Smooth muscle cell (in vitro differentiated cells): ENCODE data around the gene TXLNB. TPM values are rescaled to one million over a fixed set of nuclear protein-coding genes. Genes with fewer than 3 reads are reported as not detected.

Experiments used
- DNase-seq: peaks from one replicate; lab custom pipeline; 2025; ENCODE audit not compliant: unreplicated experiment; lab: John Stamatoyannopoulos, UW
- H2AFZ ChIP-seq: fragments of 200-600 bp; sonication (generic); 2 replicates; pipeline ENCODE4 v1.6.0; 2016; ENCODE audit warnings: antibody characterized with exemption, low read depth, mild to moderate bottlenecking
- H3F3A ChIP-seq: fragments of 200-600 bp; sonication (generic); 2 replicates; pipeline ENCODE4 v1.6.0; 2017; ENCODE audit warnings: antibody characterized with exemption, low read depth
- H3K27ac ChIP-seq: fragments of 200-600 bp; sonication (generic); 2 replicates; pipeline ENCODE4 v1.5.1; 2016; ENCODE audit warnings: low read depth, mild to moderate bottlenecking
- H3K27me3 ChIP-seq: fragments of 200-600 bp; sonication (generic); 2 replicates; pipeline ENCODE4 v1.6.1; 2016; ENCODE audit warnings: low read depth, mild to moderate bottlenecking
- H3K36me3 ChIP-seq: fragments of 200-600 bp; sonication (generic); 2 replicates; pipeline ENCODE4 v1.5.1; 2016; ENCODE audit warnings: low read depth
- H3K4me1 ChIP-seq: fragments of 200-600 bp; sonication (generic); 2 replicates; pipeline ENCODE4 v1.5.1; 2016; ENCODE audit warnings: low read depth
- H3K4me2 ChIP-seq: fragments of 200-600 bp; sonication (generic); 2 replicates; pipeline ENCODE4 v1.6.0; 2016; ENCODE audit warnings: mild to moderate bottlenecking
- H3K4me3 ChIP-seq: fragments of 200-600 bp; sonication (generic); 2 replicates; pipeline ENCODE4 v1.5.1; 2016; ENCODE audit warnings: mild to moderate bottlenecking
- H3K79me2 ChIP-seq: fragments of 200-600 bp; sonication (generic); 2 replicates; pipeline ENCODE4 v1.6.0; 2016; ENCODE audit warnings: low read depth, mild to moderate bottlenecking
- H3K9ac ChIP-seq: fragments of 200-600 bp; sonication (generic); 2 replicates; pipeline ENCODE4 v1.6.0; 2016; ENCODE audit warnings: low read depth
- H3K9me3 ChIP-seq: fragments of 200-600 bp; sonication (generic); replicated peaks from 2 replicates; pipeline ENCODE4 v1.5.1; 2016; ENCODE audit warnings: low read depth
- H4K20me1 ChIP-seq: fragments of 200-600 bp; sonication (generic); 2 replicates; pipeline ENCODE4 v1.6.0; 2016; ENCODE audit warnings: low read depth
- WGBS: methylation state at CpG from one replicate; pipeline ENCODE4 v1.1.7; 2016; ENCODE audit warnings: low lambda C conversion rate; 5-methylcytosine and 5-hydroxymethylcytosine counted together
- polyA plus RNA-seq: library from polyadenylated mRNA; unstranded; fragments of >200 nt; fragmentation: Nextera tagmentation; extraction: Ambion mirVana; gene quantifications from 2 replicates; pipeline ENCODE4 v1.2.1, GENCODE V29; 2016
- total RNA-seq: library from RNA; depleted of rRNA; stranded (reverse); fragments of >200 nt; gene quantifications from 2 replicates; pipeline ENCODE4 v1.2.3, GENCODE V29; 2014
- TF ChIP-seq, protein P1 (sequence below): fragments of 200-600 bp; sonication (generic); IDR thresholded peaks from 2 replicates; pipeline ENCODE4 v1.5.1; 2017; ENCODE audit warnings: borderline replicate concordance, mild to moderate bottlenecking, antibody characterized with exemption; ENCODE audit not compliant: insufficient read depth, poor library complexity, severe bottlenecking

Gene TXLNB
- total and polyA plus RNA-seq, 2 experiments from 2014 or later: not detected

DNA sequence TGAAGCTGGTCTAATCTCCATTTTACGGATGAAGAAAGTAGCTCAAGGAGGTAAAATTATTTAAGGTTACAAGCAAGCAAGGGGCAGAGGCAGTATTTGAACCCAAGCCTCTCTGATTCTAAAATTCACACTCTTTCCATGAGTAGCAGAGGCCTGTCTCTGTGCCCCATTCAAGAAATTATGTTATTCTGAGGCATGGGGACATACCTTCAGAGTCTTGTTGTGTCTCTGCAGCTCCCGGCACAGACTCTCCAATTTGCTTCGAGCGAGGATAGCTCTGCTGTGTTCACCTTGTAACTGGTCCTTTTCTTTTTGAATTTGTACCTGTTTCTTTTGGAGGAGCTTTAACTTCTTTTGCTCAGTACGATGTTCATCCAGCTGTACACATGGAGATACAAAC, 21.5 kb downstream of the TXLNB start:
- Histone ChIP-seq H3K9ac (no peak overlapping the region), H3K36me3 (no peaks in the 10 kb centered on the region), H4K20me1 (no peaks in the 10 kb centered on the region), H3K27me3 (no peaks in the 10 kb centered on the region), H3K27ac (no peak overlapping the region), H3K4me2 (no peak overlapping the region), H3K9me3 (no peaks in the 10 kb centered on the region), H2AFZ (no peak overlapping the region), H3K79me2 (no peaks in the 10 kb centered on the region), H3K4me1 (no peaks in the 10 kb centered on the region), H3K4me3 (no peak overlapping the region), H3F3A (no peaks in the 10 kb centered on the region)
- no peak for DNase-seq
- TF ChIP-seq, protein P1, sequence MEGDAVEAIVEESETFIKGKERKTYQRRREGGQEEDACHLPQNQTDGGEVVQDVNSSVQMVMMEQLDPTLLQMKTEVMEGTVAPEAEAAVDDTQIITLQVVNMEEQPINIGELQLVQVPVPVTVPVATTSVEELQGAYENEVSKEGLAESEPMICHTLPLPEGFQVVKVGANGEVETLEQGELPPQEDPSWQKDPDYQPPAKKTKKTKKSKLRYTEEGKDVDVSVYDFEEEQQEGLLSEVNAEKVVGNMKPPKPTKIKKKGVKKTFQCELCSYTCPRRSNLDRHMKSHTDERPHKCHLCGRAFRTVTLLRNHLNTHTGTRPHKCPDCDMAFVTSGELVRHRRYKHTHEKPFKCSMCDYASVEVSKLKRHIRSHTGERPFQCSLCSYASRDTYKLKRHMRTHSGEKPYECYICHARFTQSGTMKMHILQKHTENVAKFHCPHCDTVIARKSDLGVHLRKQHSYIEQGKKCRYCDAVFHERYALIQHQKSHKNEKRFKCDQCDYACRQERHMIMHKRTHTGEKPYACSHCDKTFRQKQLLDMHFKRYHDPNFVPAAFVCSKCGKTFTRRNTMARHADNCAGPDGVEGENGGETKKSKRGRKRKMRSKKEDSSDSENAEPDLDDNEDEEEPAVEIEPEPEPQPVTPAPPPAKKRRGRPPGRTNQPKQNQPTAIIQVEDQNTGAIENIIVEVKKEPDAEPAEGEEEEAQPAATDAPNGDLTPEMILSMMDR: no peak
- 96% methylated on average over 5 of the region's 5 CpGs for WGBS

DNA sequence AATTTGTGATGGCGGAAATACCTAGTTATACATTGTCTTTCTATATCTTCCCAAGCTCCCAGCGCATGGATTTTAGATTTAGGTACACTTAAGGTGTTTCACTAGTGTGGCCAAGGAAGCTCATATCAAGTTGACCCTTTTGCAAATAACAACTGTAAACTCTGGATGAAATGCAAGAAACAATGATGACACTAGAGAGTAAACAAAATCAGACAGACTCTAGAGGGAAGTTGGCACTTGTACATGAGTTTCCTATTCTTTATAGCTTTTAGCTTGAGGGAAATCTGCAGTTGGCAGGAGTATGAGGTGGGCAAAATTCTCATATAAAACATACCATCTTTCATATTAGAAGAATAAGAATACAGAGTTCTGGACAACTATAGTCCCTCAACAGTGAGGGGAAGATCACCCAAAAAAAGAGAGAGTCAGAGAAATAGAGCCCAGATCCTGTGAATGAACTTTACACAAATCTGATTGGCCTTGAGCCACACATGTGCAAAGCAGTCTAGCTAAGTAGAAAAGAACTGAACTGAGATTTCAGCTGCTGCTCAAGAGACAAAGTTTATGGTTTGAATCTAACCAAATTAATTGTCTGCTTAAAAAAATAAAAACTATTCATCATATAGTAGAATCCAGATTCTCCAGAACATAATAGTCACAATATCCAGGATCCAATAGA, 26.1 kb downstream of the TXLNB start:
- DNase-seq: no peak
- TF ChIP-seq, protein P1: no peak
- Histone ChIP-seq H3K79me2 (no peaks in the 10 kb centered on the region), H3K9ac (no peak overlapping the region), H4K20me1 (no peaks in the 10 kb centered on the region), H3K27me3 (no peaks in the 10 kb centered on the region), H2AFZ (no peak overlapping the region), H3K9me3 (no peaks in the 10 kb centered on the region), H3F3A (no peaks in the 10 kb centered on the region), H3K4me2 (no peak overlapping the region), H3K36me3 (no peaks in the 10 kb centered on the region), H3K27ac (no peak overlapping the region), H3K4me3 (no peak overlapping the region), H3K4me1 (no peaks in the 10 kb centered on the region)
- WGBS: 96% methylated on average over 2 of the region's 2 CpGs

DNA sequence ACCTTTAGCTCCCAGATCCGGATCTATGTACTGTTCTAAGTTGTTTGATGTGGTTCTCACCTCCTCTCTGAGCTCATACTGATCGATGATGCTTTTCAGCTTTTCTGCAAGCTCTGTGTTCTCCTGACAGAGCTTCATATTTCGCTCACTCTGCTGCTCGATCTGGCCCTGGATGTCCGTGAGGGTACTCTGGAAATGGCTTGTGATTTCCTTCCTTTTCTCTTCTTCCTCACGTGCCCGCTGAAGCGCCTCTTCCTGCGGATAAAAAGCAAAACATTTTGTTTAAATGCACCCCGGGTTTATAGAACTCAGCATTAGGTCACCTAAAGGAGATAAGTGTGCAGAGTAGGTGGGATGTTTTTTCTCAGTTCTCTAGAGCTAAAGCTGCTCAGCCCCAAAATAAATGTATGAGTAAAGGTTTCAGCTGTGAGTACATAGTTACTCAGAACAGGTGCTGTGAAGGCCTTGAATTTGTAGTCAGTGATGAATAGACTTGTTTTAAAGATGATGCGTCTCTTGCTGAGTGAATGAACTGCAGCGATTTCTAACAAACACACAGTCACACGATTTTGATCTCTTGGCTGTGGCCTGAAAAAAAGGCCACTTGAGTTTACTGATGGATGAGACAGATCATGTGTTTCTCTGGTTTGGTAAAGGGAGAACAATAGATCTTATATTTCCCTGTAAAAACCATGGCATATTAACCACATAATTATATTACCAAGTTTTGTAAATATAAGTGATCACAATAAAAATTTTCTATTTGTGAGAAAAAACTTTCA, 29.1 kb downstream of the TXLNB start:
- Histone ChIP-seq H3F3A (no peaks in the 10 kb centered on the region), H3K36me3 (no peaks in the 10 kb centered on the region), H2AFZ (no peak overlapping the region), H3K4me2 (no peak overlapping the region), H4K20me1 (no peaks in the 10 kb centered on the region), H3K9ac (no peak overlapping the region), H3K4me3 (no peak overlapping the region), H3K9me3 (no peaks in the 10 kb centered on the region), H3K27me3 (no peaks in the 10 kb centered on the region), H3K4me1 (no peaks in the 10 kb centered on the region), H3K79me2 (no peaks in the 10 kb centered on the region), H3K27ac (no peak overlapping the region)
- WGBS: 90% methylated on average over 13 of the region's 13 CpGs
- DNase-seq: no peak
- TF ChIP-seq, protein P1: no peak
